Type B pancreatic cell (in vitro differentiated cells): ENCODE data around the gene ARHGEF16. TPM values are rescaled to one million over a fixed set of nuclear protein-coding genes. Genes with fewer than 3 reads are reported as not detected.

Source experiments
- DNase-seq: peaks from one replicate; pipeline ENCODE4 v3.0.0; 2021; ENCODE audit warnings: mixed read lengths; ENCODE audit not compliant: unreplicated experiment; ENCODE audit errors: extremely low spot score
- H3K27ac Mint-ChIP-seq: 2 replicates; pipeline ENCODE4 v1.8.0; 2021; ENCODE audit warnings: mild to moderate bottlenecking, mixed read lengths
- H3K27me3 Mint-ChIP-seq: 2 replicates; pipeline ENCODE4 v1.8.0; 2021; ENCODE audit warnings: mixed read lengths
- H3K36me3 Mint-ChIP-seq: 2 replicates; pipeline ENCODE4 v1.8.0; 2021; ENCODE audit warnings: mixed read lengths
- H3K4me1 Mint-ChIP-seq: one replicate; pipeline ENCODE4 v1.8.0; 2021; ENCODE audit warnings: mixed read lengths; ENCODE audit not compliant: unreplicated experiment
- H3K4me3 Mint-ChIP-seq: 2 replicates; pipeline ENCODE4 v1.8.0; 2021; ENCODE audit warnings: mild to moderate bottlenecking, mixed read lengths
- H3K9me3 Mint-ChIP-seq: 2 replicates; pipeline ENCODE4 v1.8.0; 2021; ENCODE audit warnings: mixed read lengths
- total RNA-seq: library from RNA; stranded (reverse); gene quantifications from 2 replicates; pipeline ENCODE4 v1.2.1, GENCODE V29; 2021; ENCODE audit warnings: low replicate concordance
- TF ChIP-seq, protein P1 (sequence below): fragments of 200-600 bp; sonication (generic); conservative IDR thresholded peaks from 2 replicates; pipeline ENCODE4 v1.5.0; 2021; ENCODE audit warnings: antibody characterized with exemption, mild to moderate bottlenecking

Gene ARHGEF16
- total RNA-seq, 1 donor from 2014 or later = 16.1 TPM

DNA sequence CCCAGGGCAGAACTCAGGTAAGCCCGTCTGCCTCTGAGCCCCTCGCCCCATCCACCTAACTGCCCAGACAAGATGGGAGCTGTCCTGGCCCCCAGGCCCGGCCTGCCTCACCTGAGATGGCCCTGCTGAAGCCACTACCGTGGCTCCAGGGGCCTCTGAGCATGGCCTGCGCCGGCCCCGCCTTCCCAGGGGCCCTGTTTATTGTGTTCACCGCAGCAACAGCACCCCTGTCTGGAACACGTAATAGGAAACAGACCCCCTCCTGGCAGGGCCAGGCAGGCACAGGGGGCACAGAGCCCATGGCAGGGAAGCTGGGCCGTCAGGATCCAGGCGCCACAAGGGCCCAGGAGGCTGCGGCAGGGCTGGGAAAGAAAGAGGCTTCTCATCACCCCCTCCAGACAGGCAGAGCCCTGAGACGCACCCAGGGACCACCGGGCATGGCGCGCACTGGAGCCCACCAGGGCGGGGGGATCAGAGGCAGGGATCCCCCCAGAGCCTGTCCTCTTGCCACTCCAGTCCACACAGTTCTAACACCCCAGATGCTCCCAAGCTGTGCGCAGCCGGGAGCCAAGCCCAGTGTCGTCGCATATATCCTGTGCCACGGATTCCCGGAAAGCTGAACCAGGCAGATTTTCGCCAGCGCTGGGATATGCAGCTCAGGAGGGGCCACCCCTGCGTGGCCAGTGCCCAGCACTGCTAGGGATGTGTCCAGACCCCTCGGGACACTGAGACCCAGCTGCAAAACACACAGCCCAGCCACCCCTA lies 62.6 kb downstream of the ARHGEF16 start:
- Mint-ChIP-seq H3K4me1 (no peaks in the 10 kb centered on the region), H3K9me3 (no peaks in the 10 kb centered on the region), H3K4me3 (no peak overlapping the region), H3K27me3 (no peaks in the 10 kb centered on the region), H3K36me3 (no peaks in the 10 kb centered on the region), H3K27ac (no peak overlapping the region)
- TF ChIP-seq, protein P1, sequence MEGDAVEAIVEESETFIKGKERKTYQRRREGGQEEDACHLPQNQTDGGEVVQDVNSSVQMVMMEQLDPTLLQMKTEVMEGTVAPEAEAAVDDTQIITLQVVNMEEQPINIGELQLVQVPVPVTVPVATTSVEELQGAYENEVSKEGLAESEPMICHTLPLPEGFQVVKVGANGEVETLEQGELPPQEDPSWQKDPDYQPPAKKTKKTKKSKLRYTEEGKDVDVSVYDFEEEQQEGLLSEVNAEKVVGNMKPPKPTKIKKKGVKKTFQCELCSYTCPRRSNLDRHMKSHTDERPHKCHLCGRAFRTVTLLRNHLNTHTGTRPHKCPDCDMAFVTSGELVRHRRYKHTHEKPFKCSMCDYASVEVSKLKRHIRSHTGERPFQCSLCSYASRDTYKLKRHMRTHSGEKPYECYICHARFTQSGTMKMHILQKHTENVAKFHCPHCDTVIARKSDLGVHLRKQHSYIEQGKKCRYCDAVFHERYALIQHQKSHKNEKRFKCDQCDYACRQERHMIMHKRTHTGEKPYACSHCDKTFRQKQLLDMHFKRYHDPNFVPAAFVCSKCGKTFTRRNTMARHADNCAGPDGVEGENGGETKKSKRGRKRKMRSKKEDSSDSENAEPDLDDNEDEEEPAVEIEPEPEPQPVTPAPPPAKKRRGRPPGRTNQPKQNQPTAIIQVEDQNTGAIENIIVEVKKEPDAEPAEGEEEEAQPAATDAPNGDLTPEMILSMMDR = no peak
- DNase-seq = no peak

DNA sequence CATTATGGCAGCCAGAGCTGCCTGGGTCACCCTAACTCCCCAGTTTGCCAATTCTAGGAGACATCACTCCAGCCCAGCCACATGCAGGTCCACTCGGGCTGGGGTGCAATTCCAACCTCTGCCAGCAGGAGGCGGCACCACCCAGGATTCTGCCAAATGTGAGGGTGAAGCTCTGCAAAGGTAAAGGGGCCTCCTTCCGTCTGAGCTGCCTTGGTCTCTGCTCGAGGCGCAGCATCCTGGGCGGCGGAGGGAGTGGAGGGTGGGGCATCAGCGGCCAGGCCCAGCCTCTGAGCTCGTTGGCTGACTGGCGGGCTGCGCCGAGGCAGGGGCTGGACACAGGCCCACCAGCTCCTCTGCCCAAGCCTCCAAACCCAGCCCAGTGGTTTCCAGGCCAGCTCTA lies 63.8 kb downstream of the ARHGEF16 start:
- Mint-ChIP-seq H3K36me3 (no peaks in the 10 kb centered on the region), H3K4me1 (no peaks in the 10 kb centered on the region), H3K27me3 (no peaks in the 10 kb centered on the region), H3K27ac (no peak overlapping the region), H3K4me3 (no peak overlapping the region), H3K9me3 (no peaks in the 10 kb centered on the region)
- TF ChIP-seq, protein P1 = peak; percentile 79
- no peak for DNase-seq

- H3K36me3 Mint-ChIP-seq = no peaks in the 10 kb centered on the region
- no peaks in the 10 kb centered on the region for H3K4me1 Mint-ChIP-seq
- H3K27ac Mint-ChIP-seq = no peak overlapping the region
- no peaks in the 10 kb centered on the region for H3K9me3 Mint-ChIP-seq
- H3K4me3 Mint-ChIP-seq = no peak overlapping the region
- H3K27me3 Mint-ChIP-seq = no peaks in the 10 kb centered on the region
- TF ChIP-seq, protein P1 = no peak
- no peak for DNase-seq
Measured at GRCh38 chr1:3518756-3519155, 64.3 kb downstream of the ARHGEF16 start.

- H3K36me3 Mint-ChIP-seq = no peaks in the 10 kb centered on the region
- no peaks in the 10 kb centered on the region for H3K27me3 Mint-ChIP-seq
- no peaks in the 10 kb centered on the region for H3K4me1 Mint-ChIP-seq
- TF ChIP-seq, protein P1 = no peak
- no peak for DNase-seq
- no peak overlapping the region for H3K27ac Mint-ChIP-seq
- no peaks in the 10 kb centered on the region for H3K9me3 Mint-ChIP-seq
- no peak overlapping the region for H3K4me3 Mint-ChIP-seq
Measured at GRCh38 chr1:3519301-3519885, 64.9 kb downstream of the ARHGEF16 start.

- no peak overlapping the region for H3K4me3 Mint-ChIP-seq
- H3K36me3 Mint-ChIP-seq = no peaks in the 10 kb centered on the region
- no peak for DNase-seq
- TF ChIP-seq, protein P1 = no peak
- H3K9me3 Mint-ChIP-seq = no peaks in the 10 kb centered on the region
- no peaks in the 10 kb centered on the region for H3K27me3 Mint-ChIP-seq
- H3K4me1 Mint-ChIP-seq = no peaks in the 10 kb centered on the region
- H3K27ac Mint-ChIP-seq = no peak overlapping the region
Measured at GRCh38 chr1:3520419-3521378, 66.2 kb downstream of the ARHGEF16 start.
